ACC112 (cell line): Measurements from ENCODE around the gene AP2A2.
"Not testable (repeated sequence)": the region's sequence is repeated elsewhere in the genome, so short reads cannot be mapped to it uniquely, and the experiment has no call there.

ENCODE experiments used
- H2AFZ ChIP-seq: fragments of 200-600 bp; sonication (generic); one replicate; pipeline ENCODE4 v1.6.0; 2017; ENCODE audit warnings: antibody characterized with exemption, low read length; ENCODE audit not compliant: unreplicated experiment
- H3K27ac ChIP-seq: fragments of 200-600 bp; sonication (generic); 2 replicates; pipeline ENCODE4 v1.5.1; 2014; ENCODE audit warnings: low read depth, mild to moderate bottlenecking, antibody characterized with exemption, low read length, moderate library complexity
- H3K27me3 ChIP-seq: fragments of 200-600 bp; sonication (generic); 2 replicates; pipeline ENCODE4 v1.6.1; 2014; ENCODE audit warnings: mild to moderate bottlenecking, antibody characterized with exemption, low read length, moderate library complexity, mixed read lengths; ENCODE audit not compliant: insufficient read depth
- H3K36me3 ChIP-seq: fragments of 200-600 bp; sonication (generic); 2 replicates; pipeline ENCODE4 v1.6.1; 2016; ENCODE audit warnings: mild to moderate bottlenecking, antibody characterized with exemption, low read length, moderate library complexity, mixed read lengths; ENCODE audit not compliant: insufficient read depth
- H3K4me1 ChIP-seq: fragments of 200-600 bp; sonication (generic); one replicate; pipeline ENCODE4 v1.6.1; 2016; ENCODE audit warnings: low read length, mixed read lengths; ENCODE audit not compliant: insufficient read depth, unreplicated experiment, control insufficient read depth
- H3K4me3 ChIP-seq: fragments of 200-600 bp; sonication (generic); 2 replicates; pipeline ENCODE4 v1.5.1; 2014; ENCODE audit warnings: mild to moderate bottlenecking, low read depth, low read length
- H3K79me2 ChIP-seq: fragments of 200-600 bp; sonication (generic); one replicate; pipeline ENCODE4 v1.6.0; 2016; ENCODE audit warnings: low read length; ENCODE audit not compliant: control insufficient read depth, unreplicated experiment, insufficient read depth

AP2A2 gene

GRCh38 chr11:954392-955153, 28.9 kb downstream of the AP2A2 start:
- Histone ChIP-seq H3K79me2 (peaks cover 56% of the 10 kb centered on the region), H3K4me1 (no peaks in the 10 kb centered on the region), H3K36me3 (peaks cover 10% of the 10 kb centered on the region; the same call in 1 of the 2 replicates), H3K27me3 (no peaks in the 10 kb centered on the region), H3K4me3 (no peak overlapping the region), H2AFZ (no peak overlapping the region), H3K27ac (no peak overlapping the region)

- H3K27ac ChIP-seq: no peak overlapping the region
- no peak overlapping the region for H3K4me3 ChIP-seq
- H3K27me3 ChIP-seq: no peaks in the 10 kb centered on the region
- H3K36me3 ChIP-seq: peaks cover 8% of the 10 kb centered on the region; the same call in 1 of the 2 replicates
- no peaks in the 10 kb centered on the region for H3K4me1 ChIP-seq
- H3K79me2 ChIP-seq: peaks cover 57% of the 10 kb centered on the region
- H2AFZ ChIP-seq: no peak overlapping the region
Observed at GRCh38 chr11:955154-956063, 29.7 kb downstream of the AP2A2 start.

- no peak overlapping the region for H3K27ac ChIP-seq
- H2AFZ ChIP-seq: no peak overlapping the region
- H3K4me3 ChIP-seq: no peak overlapping the region
- H3K27me3 ChIP-seq: no peaks in the 10 kb centered on the region
- no peaks in the 10 kb centered on the region for H3K4me1 ChIP-seq
- H3K79me2 ChIP-seq: peaks cover 52% of the 10 kb centered on the region
- peaks cover 8% of the 10 kb centered on the region; the same call in 1 of the 2 replicates for H3K36me3 ChIP-seq
Observed at GRCh38 chr11:957212-957920, 31.7 kb downstream of the AP2A2 start.

- no peak overlapping the region for H3K27ac ChIP-seq
Observed at GRCh38 chr11:958101-958500, 32.4 kb downstream of the AP2A2 start.

GRCh38 chr11:959027-959426, 33.4 kb downstream of the AP2A2 start:
- no peaks in the 10 kb centered on the region for H3K27me3 ChIP-seq
- no peak overlapping the region for H3K4me3 ChIP-seq
- H3K27ac ChIP-seq: no peak overlapping the region
- peaks cover 14% of the 10 kb centered on the region; the same call in 1 of the 2 replicates for H3K36me3 ChIP-seq
- H3K79me2 ChIP-seq: peaks cover 45% of the 10 kb centered on the region
- no peak overlapping the region for H2AFZ ChIP-seq
- no peaks in the 10 kb centered on the region for H3K4me1 ChIP-seq

More at GRCh38 chr11:958101-958500, 32.4 kb downstream of the AP2A2 start:
- H3K4me1 ChIP-seq: no peaks in the 10 kb centered on the region
- no peak overlapping the region for H3K4me3 ChIP-seq
- no peaks in the 10 kb centered on the region for H3K27me3 ChIP-seq
- H3K79me2 ChIP-seq: peaks cover 49% of the 10 kb centered on the region
- peaks cover 8% of the 10 kb centered on the region; the same call in 1 of the 2 replicates for H3K36me3 ChIP-seq
- no peak overlapping the region for H2AFZ ChIP-seq

- H2AFZ ChIP-seq: no peak overlapping the region
- H3K27me3 ChIP-seq: no peaks in the 10 kb centered on the region
- peaks cover 19% of the 10 kb centered on the region; the same call in 1 of the 2 replicates for H3K36me3 ChIP-seq
- no peaks in the 10 kb centered on the region for H3K4me1 ChIP-seq
- no peak overlapping the region for H3K27ac ChIP-seq
- peaks cover 40% of the 10 kb centered on the region for H3K79me2 ChIP-seq
- no peak overlapping the region for H3K4me3 ChIP-seq
Observed at GRCh38 chr11:959608-960007, 33.9 kb downstream of the AP2A2 start.

GRCh38 chr11:961310-961920, 35.7 kb downstream of the AP2A2 start:
- H3K27me3 ChIP-seq, H3K27ac ChIP-seq, H3K4me3 ChIP-seq, H2AFZ ChIP-seq, H3K4me1 ChIP-seq: not testable (repeated sequence)
- peaks cover 21% of the 10 kb centered on the region; the same call in 1 of the 2 replicates for H3K36me3 ChIP-seq
- H3K79me2 ChIP-seq: peaks cover 25% of the 10 kb centered on the region

GRCh38 chr11:961921-962320, 36.3 kb downstream of the AP2A2 start:
- no peak overlapping the region for H3K4me3 ChIP-seq
- peaks cover 20% of the 10 kb centered on the region for H3K79me2 ChIP-seq
- H3K4me1 ChIP-seq: peaks cover 6% of the 10 kb centered on the region
- H3K36me3 ChIP-seq: peaks cover 21% of the 10 kb centered on the region; the same call in 1 of the 2 replicates
- no peaks in the 10 kb centered on the region for H3K27me3 ChIP-seq
- no peak overlapping the region for H2AFZ ChIP-seq
- H3K27ac ChIP-seq: no peak overlapping the region

GRCh38 chr11:962688-963087, 37.0 kb downstream of the AP2A2 start:
- no peaks in the 10 kb centered on the region for H3K27me3 ChIP-seq
- H3K79me2 ChIP-seq: peaks cover 15% of the 10 kb centered on the region
- no peak overlapping the region for H3K4me3 ChIP-seq
- H3K36me3 ChIP-seq: peaks cover 21% of the 10 kb centered on the region; the same call in 1 of the 2 replicates
- H2AFZ ChIP-seq: no peak overlapping the region
- H3K4me1 ChIP-seq: peaks cover 7% of the 10 kb centered on the region
- no peak overlapping the region for H3K27ac ChIP-seq

- Histone ChIP-seq H3K4me1 (peaks cover 7% of the 10 kb centered on the region), H3K4me3 (no peak overlapping the region), H3K36me3 (peaks cover 16% of the 10 kb centered on the region; the same call in 1 of the 2 replicates), H3K27ac (no peak overlapping the region), H3K27me3 (no peaks in the 10 kb centered on the region), H2AFZ (no peak overlapping the region), H3K79me2 (peaks cover 15% of the 10 kb centered on the region)
Observed at GRCh38 chr11:963852-964251, 38.2 kb downstream of the AP2A2 start.
